ENCODE measurements around the gene CHRNA1.
A peak's percentile ranks its signal among the peaks of the same experiment; 100 is the strongest.

The CHRNA1 gene

DNA sequence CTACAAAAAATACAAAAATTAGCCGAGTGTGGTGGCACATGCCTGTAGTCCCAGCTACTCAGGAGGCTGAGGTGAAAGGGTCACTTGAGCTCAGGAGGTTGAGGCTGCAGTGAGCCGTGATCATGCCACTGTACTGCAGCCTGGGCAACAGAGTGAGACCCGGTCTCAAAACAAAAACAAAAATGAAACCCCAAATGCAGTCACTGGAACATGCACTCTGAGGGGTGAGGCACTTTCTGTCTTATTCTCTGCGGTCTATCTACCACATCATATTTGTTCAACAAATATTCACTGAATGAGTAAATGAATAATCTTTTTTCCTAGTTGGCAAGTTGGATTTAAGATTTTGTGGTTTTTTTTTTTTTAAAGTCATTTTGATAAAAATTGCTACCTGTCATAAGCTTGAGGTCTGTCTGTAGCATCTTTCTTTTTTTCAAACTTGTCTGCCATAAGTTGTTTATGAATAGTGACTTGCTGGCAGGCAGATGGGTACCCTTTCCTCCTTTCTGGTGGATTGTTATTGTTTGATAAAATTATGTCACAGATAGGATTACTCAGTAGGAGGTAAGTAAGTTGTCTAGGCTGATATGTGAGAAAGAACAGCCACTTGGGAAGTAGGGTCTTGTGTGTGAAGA is 11.8 kb downstream of the CHRNA1 start:
- Histone ChIP-seq H3K9me3 (ENCODE audit: low read length) (no peaks in the 10 kb centered on the region), H2AFZ (ENCODE audit: low read length) (no peak overlapping the region; the same call in 1 of the 2 replicates), H3K4me1 (ENCODE audit: insufficient read depth, low read length, severe bottlenecking) (peaks cover 45% of the 10 kb centered on the region), H3K9ac (ENCODE audit: low read length) (no peak overlapping the region), H3K36me3 (ENCODE audit: insufficient read depth, low read length) (no peaks in the 10 kb centered on the region), H3K79me2 (ENCODE audit: insufficient read depth, low read length) (no peaks in the 10 kb centered on the region), H3K27ac (ENCODE audit: low read depth, low read length, poor library complexity, severe bottlenecking) (peak overlapping the region; percentile 77), H3F3A (ENCODE audit: insufficient read depth, low read length) (no peaks in the 10 kb centered on the region), H4K20me1 (ENCODE audit: insufficient read depth, low read length) (no peaks in the 10 kb centered on the region), H3K4me3 (ENCODE audit: low read depth, low read length, poor library complexity, severe bottlenecking) (peak overlapping the region; percentile 19), H3K9me2 (ENCODE audit: low read depth, low read length) (no peaks in the 10 kb centered on the region), H3K27me3 (ENCODE audit: insufficient read depth, low read length) (no peaks in the 10 kb centered on the region), H3K4me2 (ENCODE audit: low read length) (peak overlapping the region; percentile 47)
- TF ChIP-seq EZH2 (IDR thresholded peaks at IDR 0.05; ENCODE audit: borderline replicate concordance, low read length): no peak
- TF ChIP-seq, protein P1, sequence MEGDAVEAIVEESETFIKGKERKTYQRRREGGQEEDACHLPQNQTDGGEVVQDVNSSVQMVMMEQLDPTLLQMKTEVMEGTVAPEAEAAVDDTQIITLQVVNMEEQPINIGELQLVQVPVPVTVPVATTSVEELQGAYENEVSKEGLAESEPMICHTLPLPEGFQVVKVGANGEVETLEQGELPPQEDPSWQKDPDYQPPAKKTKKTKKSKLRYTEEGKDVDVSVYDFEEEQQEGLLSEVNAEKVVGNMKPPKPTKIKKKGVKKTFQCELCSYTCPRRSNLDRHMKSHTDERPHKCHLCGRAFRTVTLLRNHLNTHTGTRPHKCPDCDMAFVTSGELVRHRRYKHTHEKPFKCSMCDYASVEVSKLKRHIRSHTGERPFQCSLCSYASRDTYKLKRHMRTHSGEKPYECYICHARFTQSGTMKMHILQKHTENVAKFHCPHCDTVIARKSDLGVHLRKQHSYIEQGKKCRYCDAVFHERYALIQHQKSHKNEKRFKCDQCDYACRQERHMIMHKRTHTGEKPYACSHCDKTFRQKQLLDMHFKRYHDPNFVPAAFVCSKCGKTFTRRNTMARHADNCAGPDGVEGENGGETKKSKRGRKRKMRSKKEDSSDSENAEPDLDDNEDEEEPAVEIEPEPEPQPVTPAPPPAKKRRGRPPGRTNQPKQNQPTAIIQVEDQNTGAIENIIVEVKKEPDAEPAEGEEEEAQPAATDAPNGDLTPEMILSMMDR (IDR thresholded peaks at IDR 0.05; ENCODE audit: low read length): no peak

DNA sequence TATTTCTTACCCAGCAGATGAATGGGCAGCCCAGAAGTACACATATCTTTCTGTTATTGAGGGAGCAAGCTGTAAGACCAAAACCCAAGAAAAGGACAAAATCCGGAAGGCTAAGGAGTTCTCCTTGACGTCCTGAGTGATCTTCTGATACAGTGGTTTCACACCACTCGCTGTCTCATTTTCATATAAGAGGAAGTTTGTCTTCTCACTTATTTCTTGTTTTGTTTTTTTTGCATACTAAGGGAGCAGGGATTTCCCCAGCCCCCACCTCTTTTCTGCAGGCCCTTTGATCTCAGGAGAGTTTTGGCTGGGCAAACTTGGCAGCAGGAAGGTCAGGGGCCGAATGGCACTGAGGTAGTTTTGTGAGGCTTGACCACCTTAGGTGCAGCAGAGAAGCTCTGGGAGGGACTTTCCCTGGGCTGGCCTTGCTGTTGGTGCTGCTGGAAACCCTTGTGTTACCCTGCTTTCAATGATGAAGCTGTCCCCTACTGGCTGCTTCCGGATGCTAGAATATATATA is 13.3 kb downstream of the CHRNA1 start:
- H3F3A ChIP-seq (ENCODE audit: insufficient read depth, low read length): no peaks in the 10 kb centered on the region
- H3K4me1 ChIP-seq (ENCODE audit: insufficient read depth, low read length, severe bottlenecking): peaks cover 45% of the 10 kb centered on the region
- H3K79me2 ChIP-seq (ENCODE audit: insufficient read depth, low read length): no peaks in the 10 kb centered on the region
- no peaks in the 10 kb centered on the region for H3K36me3 ChIP-seq (ENCODE audit: insufficient read depth, low read length)
- no peaks in the 10 kb centered on the region for H3K27me3 ChIP-seq (ENCODE audit: insufficient read depth, low read length)
- no peaks in the 10 kb centered on the region for H3K9me3 ChIP-seq (ENCODE audit: low read length)
- H3K9me2 ChIP-seq (ENCODE audit: low read depth, low read length): no peaks in the 10 kb centered on the region
- H2AFZ ChIP-seq (ENCODE audit: low read length): no peak overlapping the region
- H3K4me3 ChIP-seq (ENCODE audit: low read depth, low read length, poor library complexity, severe bottlenecking): peak overlapping the region; percentile 15
- peak overlapping the region; percentile 40; the same call in 1 of the 2 replicates for H3K4me2 ChIP-seq (ENCODE audit: low read length)
- peak overlapping the region; percentile 77 for H3K27ac ChIP-seq (ENCODE audit: low read depth, low read length, poor library complexity, severe bottlenecking)
- TF ChIP-seq, protein P1 (IDR thresholded peaks at IDR 0.05; ENCODE audit: low read length): peak; percentile 18; the same call in 1 of the 2 replicates
- no peak for TF ChIP-seq EZH2 (IDR thresholded peaks at IDR 0.05; ENCODE audit: borderline replicate concordance, low read length)
- H3K9ac ChIP-seq (ENCODE audit: low read length): no peak overlapping the region
- H4K20me1 ChIP-seq (ENCODE audit: insufficient read depth, low read length): no peaks in the 10 kb centered on the region

DNA sequence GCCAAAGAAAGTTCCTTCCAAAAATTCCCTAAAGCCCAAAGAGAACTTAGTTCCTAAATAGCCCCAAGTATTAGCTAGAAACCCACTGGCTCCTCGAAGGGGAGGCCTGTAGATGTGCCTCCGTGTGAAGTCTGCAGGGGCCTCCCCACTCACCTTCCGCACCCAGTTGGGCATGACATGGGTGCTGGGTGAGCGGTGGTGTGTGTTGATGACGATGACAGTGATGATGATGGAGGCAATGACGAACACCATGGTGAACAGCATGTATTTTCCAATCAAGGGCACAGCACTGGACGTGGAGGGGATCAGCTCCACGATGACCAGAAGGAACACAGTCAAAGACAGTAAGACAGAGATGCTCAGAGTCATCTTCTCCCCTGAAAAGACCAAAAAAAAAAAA is 14.5 kb downstream of the CHRNA1 start:
- Histone ChIP-seq H3K4me1 (ENCODE audit: insufficient read depth, low read length, severe bottlenecking) (peaks cover 45% of the 10 kb centered on the region), H3K27me3 (ENCODE audit: insufficient read depth, low read length) (no peaks in the 10 kb centered on the region), H3F3A (ENCODE audit: insufficient read depth, low read length) (no peaks in the 10 kb centered on the region), H2AFZ (ENCODE audit: low read length) (no peak overlapping the region), H3K27ac (ENCODE audit: low read depth, low read length, poor library complexity, severe bottlenecking) (peak overlapping the region; percentile 77), H3K4me3 (ENCODE audit: low read depth, low read length, poor library complexity, severe bottlenecking) (no peak overlapping the region), H3K9me3 (ENCODE audit: low read length) (no peaks in the 10 kb centered on the region), H3K79me2 (ENCODE audit: insufficient read depth, low read length) (no peaks in the 10 kb centered on the region), H3K4me2 (ENCODE audit: low read length) (no peak overlapping the region; the same call in 1 of the 2 replicates), H3K9ac (ENCODE audit: low read length) (no peak overlapping the region), H3K9me2 (ENCODE audit: low read depth, low read length) (no peaks in the 10 kb centered on the region), H4K20me1 (ENCODE audit: insufficient read depth, low read length) (no peaks in the 10 kb centered on the region), H3K36me3 (ENCODE audit: insufficient read depth, low read length) (no peaks in the 10 kb centered on the region)
- no peak for TF ChIP-seq EZH2 (IDR thresholded peaks at IDR 0.05; ENCODE audit: borderline replicate concordance, low read length)
- TF ChIP-seq, protein P1 (IDR thresholded peaks at IDR 0.05; ENCODE audit: low read length): no peak

Data from OCI-LY1 (cell line).